Loucy (cell line): ENCODE measurements around the gene CCDC110.

Experiments
- H2AFZ ChIP-seq: fragments of 200-600 bp; sonication (generic); 2 replicates; pipeline ENCODE4 v1.6.0; 2016; ENCODE audit warnings: antibody characterized with exemption, mild to moderate bottlenecking, low read length, moderate library complexity
- H3F3A ChIP-seq: fragments of 200-600 bp; 2 replicates; pipeline ENCODE4 v1.6.0; 2016; ENCODE audit warnings: antibody characterized with exemption, low read depth, mild to moderate bottlenecking
- H3K27me3 ChIP-seq: fragments of 200-600 bp; sonication (generic); 2 replicates; pipeline ENCODE4 v1.6.1; 2014; ENCODE audit warnings: low read length, mild to moderate bottlenecking; ENCODE audit not compliant: insufficient read depth, poor library complexity, severe bottlenecking
- H3K36me3 ChIP-seq: fragments of 200-600 bp; sonication (generic); 2 replicates; pipeline ENCODE4 v1.6.1; 2016; ENCODE audit warnings: low read length; ENCODE audit not compliant: insufficient read depth
- H3K4me1 ChIP-seq: fragments of 200-600 bp; sonication (generic); 2 replicates; pipeline ENCODE4 v1.5.1; 2014; ENCODE audit warnings: low read length, mild to moderate bottlenecking; ENCODE audit not compliant: insufficient read depth, poor library complexity, severe bottlenecking
- H3K4me2 ChIP-seq: fragments of 200-600 bp; sonication (generic); 2 replicates; pipeline ENCODE4 v1.6.0; 2014; ENCODE audit warnings: antibody characterized with exemption, low read length, low read depth, mild to moderate bottlenecking; ENCODE audit not compliant: poor library complexity, severe bottlenecking
- H3K4me3 ChIP-seq: fragments of 200-600 bp; sonication (generic); 2 replicates; pipeline ENCODE4 v1.5.1; 2014; ENCODE audit warnings: low read length, mild to moderate bottlenecking, mixed read lengths; ENCODE audit not compliant: poor library complexity, severe bottlenecking
- H3K79me2 ChIP-seq: fragments of 200-600 bp; sonication (generic); 2 replicates; pipeline ENCODE4 v1.6.1; 2014; ENCODE audit warnings: low read length; ENCODE audit not compliant: insufficient read depth
- H3K9ac ChIP-seq: fragments of 200-600 bp; sonication (generic); 2 replicates; pipeline ENCODE4 v1.6.0; 2014; ENCODE audit warnings: mild to moderate bottlenecking, low read depth, low read length, moderate library complexity; ENCODE audit not compliant: poor library complexity, severe bottlenecking
- H3K9me2 ChIP-seq: fragments of 200-600 bp; sonication (generic); replicated peaks from 2 replicates; pipeline ENCODE4 v1.6.1; 2016; ENCODE audit warnings: low read depth, low read length, mixed read lengths
- H3K9me3 ChIP-seq: fragments of 200-600 bp; sonication (generic); 2 replicates; pipeline ENCODE4 v1.6.1; 2014; ENCODE audit warnings: mild to moderate bottlenecking, antibody characterized with exemption, low read length, low read depth; ENCODE audit not compliant: insufficient read depth
- H4K20me1 ChIP-seq: fragments of 200-600 bp; sonication (generic); 2 replicates; pipeline ENCODE4 v1.6.0; 2014; ENCODE audit warnings: antibody characterized with exemption, low read length, mild to moderate bottlenecking; ENCODE audit not compliant: insufficient read depth, poor library complexity, severe bottlenecking
- EZH2phosphoT487 ChIP-seq: fragments of 200-600 bp; IDR thresholded peaks from 2 replicates; pipeline ENCODE4 v1.6.1; 2018; ENCODE audit warnings: antibody characterized with exemption, mild to moderate bottlenecking, moderate library complexity, borderline replicate concordance
- TF ChIP-seq, protein P1 (sequence below): fragments of 200-600 bp; sonication (generic); conservative IDR thresholded peaks from 2 replicates; pipeline ENCODE4 v1.5.1; 2014; ENCODE audit warnings: mild to moderate bottlenecking, antibody characterized with exemption, low read length

CCDC110 gene

DNA sequence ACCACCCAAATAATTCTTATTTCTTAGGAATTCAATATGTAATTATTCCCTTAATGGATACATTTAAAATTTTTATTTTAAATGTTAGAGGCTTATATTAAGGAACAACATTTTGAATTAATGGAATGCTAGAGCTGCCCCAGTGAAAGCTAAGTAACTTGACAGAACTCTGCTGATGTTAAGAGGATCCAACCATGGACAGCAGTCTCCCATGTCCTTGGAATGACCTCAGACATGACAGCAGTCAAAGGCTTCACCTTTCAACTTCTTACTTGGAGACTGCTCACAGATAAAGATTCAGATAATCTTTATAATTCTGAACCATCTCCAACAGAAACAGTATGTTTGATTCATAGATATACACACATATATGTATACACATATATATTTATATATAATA, 46.5 kb upstream of the CCDC110 start:
- no peak overlapping the region for H3K9ac ChIP-seq
- H3K36me3 ChIP-seq: no peaks in the 10 kb centered on the region
- H2AFZ ChIP-seq: no peak overlapping the region
- H3F3A ChIP-seq: no peaks in the 10 kb centered on the region
- H3K4me3 ChIP-seq: no peak overlapping the region
- no peaks in the 10 kb centered on the region for H4K20me1 ChIP-seq
- H3K4me1 ChIP-seq: no peaks in the 10 kb centered on the region
- TF ChIP-seq, protein P1, sequence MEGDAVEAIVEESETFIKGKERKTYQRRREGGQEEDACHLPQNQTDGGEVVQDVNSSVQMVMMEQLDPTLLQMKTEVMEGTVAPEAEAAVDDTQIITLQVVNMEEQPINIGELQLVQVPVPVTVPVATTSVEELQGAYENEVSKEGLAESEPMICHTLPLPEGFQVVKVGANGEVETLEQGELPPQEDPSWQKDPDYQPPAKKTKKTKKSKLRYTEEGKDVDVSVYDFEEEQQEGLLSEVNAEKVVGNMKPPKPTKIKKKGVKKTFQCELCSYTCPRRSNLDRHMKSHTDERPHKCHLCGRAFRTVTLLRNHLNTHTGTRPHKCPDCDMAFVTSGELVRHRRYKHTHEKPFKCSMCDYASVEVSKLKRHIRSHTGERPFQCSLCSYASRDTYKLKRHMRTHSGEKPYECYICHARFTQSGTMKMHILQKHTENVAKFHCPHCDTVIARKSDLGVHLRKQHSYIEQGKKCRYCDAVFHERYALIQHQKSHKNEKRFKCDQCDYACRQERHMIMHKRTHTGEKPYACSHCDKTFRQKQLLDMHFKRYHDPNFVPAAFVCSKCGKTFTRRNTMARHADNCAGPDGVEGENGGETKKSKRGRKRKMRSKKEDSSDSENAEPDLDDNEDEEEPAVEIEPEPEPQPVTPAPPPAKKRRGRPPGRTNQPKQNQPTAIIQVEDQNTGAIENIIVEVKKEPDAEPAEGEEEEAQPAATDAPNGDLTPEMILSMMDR: no peak
- TF ChIP-seq EZH2phosphoT487: no peak
- H3K9me3 ChIP-seq: no peaks in the 10 kb centered on the region
- no peaks in the 10 kb centered on the region for H3K79me2 ChIP-seq
- H3K9me2 ChIP-seq: no peaks in the 10 kb centered on the region
- peaks cover 65% of the 10 kb centered on the region for H3K27me3 ChIP-seq
- no peak overlapping the region for H3K4me2 ChIP-seq

DNA sequence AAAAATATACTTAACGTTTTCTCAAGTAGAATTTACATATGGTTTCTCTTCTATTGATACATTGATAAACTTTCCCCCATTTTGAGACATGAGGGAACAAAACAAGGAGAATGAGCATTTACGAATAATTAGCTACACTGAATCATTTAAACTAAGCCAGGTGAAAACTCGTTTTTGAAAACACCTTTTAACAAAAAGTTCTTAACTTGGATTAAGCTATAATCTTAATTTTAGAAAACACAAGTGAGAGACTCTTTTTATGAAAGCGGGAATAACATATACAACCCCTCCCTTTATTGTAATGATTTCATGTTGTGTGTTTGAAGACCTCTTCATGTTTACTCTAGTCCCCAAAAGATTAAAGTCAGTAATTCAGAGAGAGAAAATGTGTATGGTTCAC, 43.7 kb upstream of the CCDC110 start:
- H3K4me3 ChIP-seq: no peak overlapping the region
- no peaks in the 10 kb centered on the region for H4K20me1 ChIP-seq
- no peak overlapping the region for H2AFZ ChIP-seq
- H3K9ac ChIP-seq: no peak overlapping the region
- no peaks in the 10 kb centered on the region for H3F3A ChIP-seq
- no peak overlapping the region for H3K4me2 ChIP-seq
- peaks cover 93% of the 10 kb centered on the region for H3K27me3 ChIP-seq
- H3K9me2 ChIP-seq: no peaks in the 10 kb centered on the region
- no peaks in the 10 kb centered on the region for H3K36me3 ChIP-seq
- H3K79me2 ChIP-seq: no peaks in the 10 kb centered on the region
- H3K9me3 ChIP-seq: no peaks in the 10 kb centered on the region
- TF ChIP-seq EZH2phosphoT487: no peak
- TF ChIP-seq, protein P1: no peak
- H3K4me1 ChIP-seq: no peaks in the 10 kb centered on the region

DNA sequence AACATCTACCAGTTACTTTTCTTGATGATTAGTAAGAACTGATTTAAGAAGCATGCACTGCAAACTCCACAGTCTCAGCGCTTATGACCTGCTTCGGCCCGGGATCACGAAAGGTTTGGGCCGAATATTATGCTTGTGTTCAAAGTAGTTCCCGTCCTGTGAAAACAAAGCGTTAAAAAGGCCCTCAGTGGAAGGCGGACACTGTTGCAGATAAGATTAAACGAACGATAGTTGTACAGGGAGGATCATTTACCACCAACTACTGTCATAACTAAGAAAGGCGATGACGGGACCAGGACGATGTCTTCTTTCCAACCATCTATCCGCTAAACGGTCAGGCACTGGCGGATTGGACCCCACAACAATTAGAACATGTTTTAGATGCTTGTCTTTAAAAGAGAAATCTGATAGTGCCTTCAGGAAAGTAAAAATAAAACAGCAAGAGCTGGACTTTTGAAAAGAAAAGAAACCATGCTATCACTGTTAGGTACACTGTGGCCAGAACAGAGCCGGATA, 42.7 kb upstream of the CCDC110 start:
- Histone ChIP-seq H3K9me3 (no peaks in the 10 kb centered on the region), H3K79me2 (no peaks in the 10 kb centered on the region), H4K20me1 (no peaks in the 10 kb centered on the region), H3K4me1 (no peaks in the 10 kb centered on the region), H3F3A (no peaks in the 10 kb centered on the region), H3K9me2 (no peaks in the 10 kb centered on the region), H3K36me3 (no peaks in the 10 kb centered on the region), H3K4me2 (no peak overlapping the region), H3K27me3 (peaks cover 95% of the 10 kb centered on the region), H3K4me3 (no peak overlapping the region), H2AFZ (no peak overlapping the region), H3K9ac (no peak overlapping the region)
- TF ChIP-seq EZH2phosphoT487: no peak
- TF ChIP-seq, protein P1: no peak
